CD14-positive monocyte (primary cell): ENCODE results near the gene PTK6. TPM values are rescaled to one million over a fixed set of nuclear protein-coding genes. Genes with fewer than 3 reads are reported as not detected.

ENCODE experiments used
- DNase-seq, 3 donors: peaks; one replicate each; pipeline ENCODE4 v3.0.0-alpha.2; 2011 to 2022
- H2AFZ ChIP-seq: 2 replicates; pipeline ENCODE4 v1.6.0; 2012; ENCODE audit warnings: mild to moderate bottlenecking, low read depth, low read length, inconsistent platforms; ENCODE audit not compliant: insufficient read depth, poor library complexity, severe bottlenecking
- H3K27ac ChIP-seq, 2 donors: 1 replicate in 1 of 2; 2 replicates in 1 of 2; pipeline ENCODE4 v1.5.1; 2012 to 2013; ENCODE audit warnings: low read length in 2 of 2, control low read depth in 1 of 2, inconsistent platforms in 1 of 2, low read depth in 1 of 2, mild to moderate bottlenecking in 1 of 2
- H3K27me3 ChIP-seq, 2 donors: one replicate each; pipeline versions ENCODE4 v1.6.0 to v1.6.1; 2011 to 2013; ENCODE audit warnings: low read length in 2 of 2; ENCODE audit not compliant: control insufficient read depth in 2 of 2, insufficient read depth in 2 of 2
- H3K36me3 ChIP-seq, 2 donors: replicated peaks in 1 of 2; 1 replicate in 1 of 2; 2 replicates in 1 of 2; pipeline versions ENCODE4 v1.5.1 to v1.6.1; 2012 to 2013; ENCODE audit warnings: low read length in 2 of 2, control low read depth in 1 of 2, inconsistent platforms in 1 of 2, mild to moderate bottlenecking in 1 of 2; ENCODE audit not compliant: insufficient read depth in 2 of 2, control insufficient read depth in 1 of 2
- H3K4me1 ChIP-seq, 2 donors: 1 replicate in 1 of 2; 2 replicates in 1 of 2; pipeline versions ENCODE4 v1.5.1 to v1.6.1; 2012 to 2013; ENCODE audit warnings: low read length in 2 of 2, control low read depth in 1 of 2, inconsistent platforms in 1 of 2, mild to moderate bottlenecking in 1 of 2, moderate library complexity in 1 of 2; ENCODE audit not compliant: insufficient read depth in 2 of 2, control insufficient read depth in 1 of 2
- H3K4me2 ChIP-seq: replicated peaks from 2 replicates; pipeline ENCODE3; 2012; ENCODE audit warnings: low read length, moderate library complexity, mild to moderate bottlenecking; ENCODE audit not compliant: poor library complexity, severe bottlenecking; ENCODE audit errors: extremely low read depth
- H3K4me3 ChIP-seq, 3 experiments: fragments of 200-600 bp in 1 of 3; sonication (generic) in 1 of 3; replicated peaks in 1 of 3; 1 replicate in 2 of 3; 2 replicates in 1 of 3; pipeline ENCODE4 v1.5.1; 2011 to 2013; ENCODE audit warnings: low read length in 3 of 3, mild to moderate bottlenecking in 3 of 3, control low read depth in 2 of 3, low read depth in 2 of 3, inconsistent platforms in 1 of 3, moderate library complexity in 1 of 3
- H3K79me2 ChIP-seq: 2 replicates; pipeline ENCODE4 v1.6.0; 2012; ENCODE audit warnings: mild to moderate bottlenecking, control low read depth, inconsistent platforms, low read length, moderate library complexity; ENCODE audit not compliant: insufficient read depth
- H3K9ac ChIP-seq: 2 replicates; pipeline ENCODE4 v1.6.0; 2017; ENCODE audit warnings: low read length, mild to moderate bottlenecking; ENCODE audit not compliant: insufficient read depth, poor library complexity, severe bottlenecking
- H3K9me3 ChIP-seq, 2 donors: replicated peaks in 1 of 2; 1 replicate in 1 of 2; 2 replicates in 1 of 2; pipeline versions ENCODE4 v1.5.1 to v1.6.1; 2012 to 2013; ENCODE audit warnings: low read length in 2 of 2, control low read depth in 1 of 2; ENCODE audit not compliant: control insufficient read depth in 1 of 2, insufficient read depth in 1 of 2
- H4K20me1 ChIP-seq: 2 replicates; pipeline ENCODE4 v1.6.0; 2012; ENCODE audit warnings: mild to moderate bottlenecking, low read length, control low read depth, moderate library complexity; ENCODE audit not compliant: insufficient read depth
- H3K27ac Mint-ChIP-seq, 7 donors: one replicate each; pipeline ENCODE4 v1.8.0; 2020; ENCODE audit warnings: mild to moderate bottlenecking in 7 of 7, mixed read lengths in 7 of 7, moderate library complexity in 6 of 7, inconsistent platforms in 2 of 7
- H3K27me3 Mint-ChIP-seq, 3 donors: one replicate each; pipeline ENCODE4 v1.8.0; 2021 to 2022; ENCODE audit warnings: low read depth in 3 of 3, mild to moderate bottlenecking in 3 of 3, mixed read lengths in 3 of 3, moderate library complexity in 3 of 3, inconsistent platforms in 1 of 3
- H3K36me3 Mint-ChIP-seq, 2 donors: one replicate each; pipeline ENCODE4 v1.8.0; 2020; ENCODE audit warnings: mixed read lengths in 2 of 2, inconsistent platforms in 1 of 2, mild to moderate bottlenecking in 1 of 2
- H3K4me1 Mint-ChIP-seq: one replicate; pipeline ENCODE4 v1.8.0; 2020; ENCODE audit warnings: mild to moderate bottlenecking, mixed read lengths
- H3K4me3 Mint-ChIP-seq, 2 donors: one replicate each; pipeline ENCODE4 v1.8.0; 2020; ENCODE audit warnings: mild to moderate bottlenecking in 2 of 2, mixed read lengths in 2 of 2, moderate library complexity in 1 of 2
- H3K9me3 Mint-ChIP-seq, 7 donors: one replicate each; pipeline ENCODE4 v1.8.0; 2020 to 2022; ENCODE audit warnings: mixed read lengths in 7 of 7, mild to moderate bottlenecking in 6 of 7, moderate library complexity in 6 of 7, inconsistent platforms in 2 of 7
- WGBS: methylation state at CpG from one replicate; pipeline ENCODE4 v1.1.5; 2013; ENCODE audit warnings: missing lambda C conversion rate; ENCODE audit not compliant: insufficient coverage; 5-methylcytosine and 5-hydroxymethylcytosine counted together
- intact Hi-C, 2 donors: fragments of 100-400 bp; cut with micrococcal nuclease; formaldehyde crosslinking; loops; one replicate each; pipeline versions ENCODE4 v1.15.0 to v1.15.1; 2023
- polyA plus RNA-seq, 3 donors: library from polyadenylated mRNA; depleted of rRNA in 1 of 3; unstranded in 2 of 3; stranded (reverse) in 1 of 3; fragments of 300-500 nt in 2 of 3; fragments of >200 nt in 1 of 3; fragmentation: Illumina TruSeq in 2 of 3; gene quantifications; 1 replicate in 2 of 3; 2 replicates in 1 of 3; pipeline ENCODE4 v1.2.3, GENCODE V29; 2012 to 2021
- TF ChIP-seq, protein P1 (sequence below): fragments of 200-600 bp; IDR thresholded peaks from one replicate; pipeline ENCODE4 v1.8.0; 2022; ENCODE audit warnings: antibody characterized with exemption, mild to moderate bottlenecking

The PTK6 gene
- polyA plus RNA-seq, 3 donors = 0.66 to 4.1 (median 1.5) TPM

GRCh38 chr20:63541371-63541770, 4.2 kb upstream of the PTK6 start:
- H3K4me3 ChIP-seq = no peak overlapping the region
- H3K36me3 ChIP-seq = no peaks in the 10 kb centered on the region
- no peaks in the 10 kb centered on the region for H4K20me1 ChIP-seq
- Mint-ChIP-seq H3K36me3 (peaks cover 0 to under 1% of the 10 kb centered on the region in 2 donors), H3K27ac (no peak overlapping the region), H3K9me3 (peaks cover 0 to 1% (median 0%) of the 10 kb centered on the region in 7 donors), H3K4me3 (no peak overlapping the region), H3K4me1 (peaks cover 16% of the 10 kb centered on the region), H3K27me3 (peaks cover 11 to 37% (median 13%) of the 10 kb centered on the region in 3 donors)
- peaks cover 20 to 25% of the 10 kb centered on the region in 2 donors for H3K4me1 ChIP-seq
- no peak overlapping the region for H3K27ac ChIP-seq
- H3K4me2 ChIP-seq = no peak overlapping the region
- H3K9ac ChIP-seq = no peak overlapping the region
- TF ChIP-seq, protein P1, sequence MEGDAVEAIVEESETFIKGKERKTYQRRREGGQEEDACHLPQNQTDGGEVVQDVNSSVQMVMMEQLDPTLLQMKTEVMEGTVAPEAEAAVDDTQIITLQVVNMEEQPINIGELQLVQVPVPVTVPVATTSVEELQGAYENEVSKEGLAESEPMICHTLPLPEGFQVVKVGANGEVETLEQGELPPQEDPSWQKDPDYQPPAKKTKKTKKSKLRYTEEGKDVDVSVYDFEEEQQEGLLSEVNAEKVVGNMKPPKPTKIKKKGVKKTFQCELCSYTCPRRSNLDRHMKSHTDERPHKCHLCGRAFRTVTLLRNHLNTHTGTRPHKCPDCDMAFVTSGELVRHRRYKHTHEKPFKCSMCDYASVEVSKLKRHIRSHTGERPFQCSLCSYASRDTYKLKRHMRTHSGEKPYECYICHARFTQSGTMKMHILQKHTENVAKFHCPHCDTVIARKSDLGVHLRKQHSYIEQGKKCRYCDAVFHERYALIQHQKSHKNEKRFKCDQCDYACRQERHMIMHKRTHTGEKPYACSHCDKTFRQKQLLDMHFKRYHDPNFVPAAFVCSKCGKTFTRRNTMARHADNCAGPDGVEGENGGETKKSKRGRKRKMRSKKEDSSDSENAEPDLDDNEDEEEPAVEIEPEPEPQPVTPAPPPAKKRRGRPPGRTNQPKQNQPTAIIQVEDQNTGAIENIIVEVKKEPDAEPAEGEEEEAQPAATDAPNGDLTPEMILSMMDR = no peak
- H3K9me3 ChIP-seq = no peaks in the 10 kb centered on the region
- WGBS = 96% methylated on average over 25 of the region's 28 CpGs
- no peak overlapping the region for H2AFZ ChIP-seq
- no peaks in the 10 kb centered on the region for H3K79me2 ChIP-seq
- intact Hi-C loops = no loop called here
- no peak for DNase-seq
- H3K27me3 ChIP-seq = peaks cover 0 to 33% of the 10 kb centered on the region in 2 donors

DNA sequence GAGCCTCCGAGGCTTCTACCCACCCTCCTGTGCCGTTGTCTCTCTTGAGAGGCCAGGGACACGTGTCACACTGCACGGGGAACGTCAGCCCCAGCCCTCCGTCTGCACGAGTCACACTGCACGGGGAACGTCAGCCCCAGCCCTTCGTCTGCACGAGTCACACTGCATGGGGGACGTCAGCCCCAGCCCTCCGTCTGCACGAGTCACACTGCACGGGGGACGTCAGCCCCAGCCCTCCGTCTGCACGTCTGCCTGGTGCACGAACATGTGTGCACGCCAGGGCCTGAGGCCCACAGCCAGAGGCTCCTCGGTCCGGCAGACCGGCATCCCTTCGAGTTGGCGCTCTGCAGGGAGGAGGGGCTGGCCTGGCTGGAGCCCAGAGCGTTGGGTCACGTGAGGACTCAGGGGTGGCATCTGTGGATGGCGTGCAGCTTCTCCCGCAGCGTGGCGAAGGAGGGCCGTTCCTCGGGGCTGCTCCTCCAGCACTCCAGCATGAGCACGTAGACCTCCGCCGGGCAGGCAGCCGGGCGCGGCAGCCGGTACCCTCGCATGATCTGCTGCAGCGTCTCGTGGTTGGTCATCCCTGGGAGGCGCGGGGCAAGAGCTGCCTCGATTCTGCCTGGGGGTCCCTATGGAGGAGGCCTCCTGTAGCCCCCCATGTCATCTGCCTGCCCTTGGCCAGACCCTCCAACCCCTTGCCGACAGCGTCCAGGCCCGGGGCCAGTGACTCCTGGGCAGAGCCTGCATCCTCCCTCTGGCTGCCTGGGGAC, 3.4 kb upstream of the PTK6 start:
- Histone ChIP-seq H3K9ac (no peak overlapping the region), H2AFZ (no peak overlapping the region), H3K9me3 (no peaks in the 10 kb centered on the region), H3K4me3 (no peak overlapping the region), H3K79me2 (no peaks in the 10 kb centered on the region), H3K36me3 (no peaks in the 10 kb centered on the region), H3K4me1 (peaks cover 23 to 28% of the 10 kb centered on the region in 2 donors), H3K4me2 (no peak overlapping the region), H3K27me3 (peaks cover 0 to 29% of the 10 kb centered on the region in 2 donors), H3K27ac (no peak overlapping the region), H4K20me1 (no peaks in the 10 kb centered on the region)
- H3K27me3 Mint-ChIP-seq = peaks cover 11 to 33% (median 13%) of the 10 kb centered on the region in 3 donors
- intact Hi-C loops = no loop called here
- peak in 2 of 3 donors; percentile 24 to 36 for DNase-seq
- peaks cover 0 to 2% of the 10 kb centered on the region in 2 donors for H3K36me3 Mint-ChIP-seq
- H3K4me3 Mint-ChIP-seq = peak overlapping the region in 1 of 2 donors; percentile 48
- 82% methylated on average over 49 of the region's 49 CpGs for WGBS
- H3K9me3 Mint-ChIP-seq = peaks cover 0 to 1% (median 0%) of the 10 kb centered on the region in 7 donors
- peaks cover 18% of the 10 kb centered on the region for H3K4me1 Mint-ChIP-seq
- TF ChIP-seq, protein P1 = no peak
- H3K27ac Mint-ChIP-seq = no peak overlapping the region
